HFFc6 (cell line): ENCODE results near the gene MFAP3. TPM values are rescaled to one million over a fixed set of nuclear protein-coding genes. Genes with fewer than 3 reads are reported as not detected.

Experiments
- DNase-seq: peaks from one replicate; pipeline ENCODE4 v3.0.0-alpha.2; 2018
- H3K27ac Mint-ChIP-seq: 2 replicates; pipeline ENCODE4 v1.8.0; 2020; ENCODE audit warnings: mild to moderate bottlenecking, mixed read lengths
- H3K27me3 Mint-ChIP-seq: 2 replicates; pipeline ENCODE4 v1.8.0; 2021; ENCODE audit warnings: mild to moderate bottlenecking, moderate library complexity, mixed read lengths; ENCODE audit not compliant: insufficient read depth
- H3K36me3 Mint-ChIP-seq: 2 replicates; pipeline ENCODE4 v1.8.0; 2021; ENCODE audit warnings: low read depth, mixed read lengths
- H3K4me1 Mint-ChIP-seq: 2 replicates; pipeline ENCODE4 v1.8.0; 2020; ENCODE audit warnings: low read depth, mixed read lengths
- H3K4me3 Mint-ChIP-seq: 2 replicates; pipeline ENCODE4 v1.8.0; 2020; ENCODE audit warnings: mild to moderate bottlenecking, moderate library complexity, mixed read lengths
- H3K9me3 Mint-ChIP-seq: 2 replicates; pipeline ENCODE4 v1.8.0; 2020; ENCODE audit warnings: mild to moderate bottlenecking, mixed read lengths
- CTCF ChIP-seq: fragments of 200-600 bp; sonication (generic); IDR thresholded peaks from 2 replicates; pipeline ENCODE4 v1.5.0; 2021; ENCODE audit warnings: antibody characterized with exemption, mild to moderate bottlenecking
- total RNA-seq, 6 experiments: library from RNA; stranded (reverse); fragmentation: NEBNext Ultra II Directional; extraction: Animal tissue kit (Norgen Biotek cat#: 25700); gene quantifications; 2 replicates in 1 of 6; 3 replicates in 5 of 6; pipeline ENCODE4 v1.2.3, GENCODE V29; 2021

Gene MFAP3
- total RNA-seq, 6 experiments from 2014 or later: 23.5 to 30.1 (median 27.3) TPM

- TF ChIP-seq CTCF: no peak
- Mint-ChIP-seq H3K4me1 (peaks cover 15% of the 10 kb centered on the region; the same call in 1 of the 2 replicates), H3K36me3 (peaks cover 25% of the 10 kb centered on the region), H3K4me3 (no peak overlapping the region), H3K9me3 (no peaks in the 10 kb centered on the region), H3K27me3 (no peaks in the 10 kb centered on the region), H3K27ac (no peak overlapping the region)
- no peak for DNase-seq
Observed at GRCh38 chr5:154049636-154050035, 10.9 kb downstream of the MFAP3 start.

- Mint-ChIP-seq H3K4me1 (0 out of 2 replicates have a peak, but pooled peaks cover 4% of the 10 kb centered on the region), H3K9me3 (no peaks in the 10 kb centered on the region), H3K27me3 (no peaks in the 10 kb centered on the region; the same call in 1 of the 2 replicates), H3K27ac (no peak overlapping the region), H3K4me3 (no peak overlapping the region), H3K36me3 (peaks cover 29% of the 10 kb centered on the region)
- no peak for TF ChIP-seq CTCF
- no peak for DNase-seq
Observed at GRCh38 chr5:154053468-154053867, 14.7 kb downstream of the MFAP3 start.

- Mint-ChIP-seq H3K36me3 (peaks cover 23% of the 10 kb centered on the region), H3K27ac (no peak overlapping the region), H3K27me3 (no peaks in the 10 kb centered on the region; the same call in 1 of the 2 replicates), H3K9me3 (no peaks in the 10 kb centered on the region), H3K4me3 (no peak overlapping the region), H3K4me1 (no peaks in the 10 kb centered on the region)
- no peak for DNase-seq
- no peak for TF ChIP-seq CTCF
Observed at GRCh38 chr5:154055201-154055600, 16.4 kb downstream of the MFAP3 start.

- no peak for DNase-seq
- H3K4me1 Mint-ChIP-seq: no peaks in the 10 kb centered on the region
- H3K9me3 Mint-ChIP-seq: no peaks in the 10 kb centered on the region
- no peak overlapping the region for H3K4me3 Mint-ChIP-seq
- no peaks in the 10 kb centered on the region; the same call in 1 of the 2 replicates for H3K27me3 Mint-ChIP-seq
- H3K36me3 Mint-ChIP-seq: peaks cover 8% of the 10 kb centered on the region
- no peak for TF ChIP-seq CTCF
- no peak overlapping the region for H3K27ac Mint-ChIP-seq
Observed at GRCh38 chr5:154058055-154059038, 19.6 kb downstream of the MFAP3 start.

GRCh38 chr5:154059039-154059430, 20.3 kb downstream of the MFAP3 start:
- DNase-seq: no peak
- Mint-ChIP-seq H3K9me3 (no peaks in the 10 kb centered on the region), H3K27ac (no peak overlapping the region), H3K4me1 (no peaks in the 10 kb centered on the region), H3K27me3 (no peaks in the 10 kb centered on the region; the same call in 1 of the 2 replicates), H3K36me3 (peaks cover 6% of the 10 kb centered on the region; the same call in 1 of the 2 replicates), H3K4me3 (no peak overlapping the region)
- TF ChIP-seq CTCF: no peak
